ENCODE data around the gene GRIN1.

Gene GRIN1

GRCh38 chr9:137136261-137136880 lies 2.6 kb upstream of the GRIN1 start:
- Histone ChIP-seq H3K36me3 (ENCODE audit: insufficient read depth, low read length) (no peaks in the 10 kb centered on the region), H3K9me3 (ENCODE audit: insufficient read depth, low read depth, low read length) (no peaks in the 10 kb centered on the region), H3K4me2 (ENCODE audit: low read depth, low read length, poor library complexity, severe bottlenecking) (no peak overlapping the region), H3K27me3 (ENCODE audit: insufficient read depth, low read length, poor library complexity, severe bottlenecking) (no peaks in the 10 kb centered on the region), H3K4me3 (ENCODE audit: low read length, poor library complexity, severe bottlenecking) (no peak overlapping the region), H3K9me2 (replicated peaks; ENCODE audit: low read depth, low read length) (no peaks in the 10 kb centered on the region), H2AFZ (ENCODE audit: low read length) (no peak overlapping the region), H3K4me1 (ENCODE audit: insufficient read depth, low read length, poor library complexity, severe bottlenecking) (no peaks in the 10 kb centered on the region), H3F3A (ENCODE audit: low read depth) (no peaks in the 10 kb centered on the region), H4K20me1 (ENCODE audit: insufficient read depth, low read length, poor library complexity, severe bottlenecking) (no peaks in the 10 kb centered on the region), H3K79me2 (ENCODE audit: insufficient read depth, low read length) (no peaks in the 10 kb centered on the region), H3K9ac (ENCODE audit: low read depth, low read length, poor library complexity, severe bottlenecking) (no peak overlapping the region)
- TF ChIP-seq EZH2phosphoT487 (IDR thresholded peaks at IDR 0.05; ENCODE audit: borderline replicate concordance) (no peak), CTCF (conservative IDR thresholded peaks at IDR 0.05; ENCODE audit: low read length) (no peak)

GRCh38 chr9:137136881-137137607 lies 1.9 kb upstream of the GRIN1 start:
- H3K9me2 ChIP-seq (replicated peaks; ENCODE audit: low read depth, low read length), result no peaks in the 10 kb centered on the region

GRCh38 chr9:137138058-137138721 lies 764 bp upstream of the GRIN1 start:
- no peak overlapping the region for H3K4me2 ChIP-seq (ENCODE audit: low read depth, low read length, poor library complexity, severe bottlenecking)
- H3F3A ChIP-seq (ENCODE audit: low read depth), result no peaks in the 10 kb centered on the region
- no peaks in the 10 kb centered on the region for H3K27me3 ChIP-seq (ENCODE audit: insufficient read depth, low read length, poor library complexity, severe bottlenecking)
- no peaks in the 10 kb centered on the region for H3K36me3 ChIP-seq (ENCODE audit: insufficient read depth, low read length)
- H3K9ac ChIP-seq (ENCODE audit: low read depth, low read length, poor library complexity, severe bottlenecking), result no peak overlapping the region
- H2AFZ ChIP-seq (ENCODE audit: low read length), result no peak overlapping the region
- H3K9me2 ChIP-seq (replicated peaks; ENCODE audit: low read depth, low read length), result no peaks in the 10 kb centered on the region
- H4K20me1 ChIP-seq (ENCODE audit: insufficient read depth, low read length, poor library complexity, severe bottlenecking), result no peaks in the 10 kb centered on the region
- H3K4me1 ChIP-seq (ENCODE audit: insufficient read depth, low read length, poor library complexity, severe bottlenecking), result no peaks in the 10 kb centered on the region
- TF ChIP-seq EZH2phosphoT487 (IDR thresholded peaks at IDR 0.05; ENCODE audit: borderline replicate concordance), result no peak
- no peak for TF ChIP-seq CTCF (conservative IDR thresholded peaks at IDR 0.05; ENCODE audit: low read length)
- no peaks in the 10 kb centered on the region for H3K9me3 ChIP-seq (ENCODE audit: insufficient read depth, low read depth, low read length)
- no peaks in the 10 kb centered on the region for H3K79me2 ChIP-seq (ENCODE audit: insufficient read depth, low read length)
- H3K4me3 ChIP-seq (ENCODE audit: low read length, poor library complexity, severe bottlenecking), result no peak overlapping the region

More at GRCh38 chr9:137136881-137137607, 1.9 kb upstream of the GRIN1 start:
- Histone ChIP-seq H4K20me1 (ENCODE audit: insufficient read depth, low read length, poor library complexity, severe bottlenecking) (no peaks in the 10 kb centered on the region), H3K4me2 (ENCODE audit: low read depth, low read length, poor library complexity, severe bottlenecking) (no peak overlapping the region), H3K4me1 (ENCODE audit: insufficient read depth, low read length, poor library complexity, severe bottlenecking) (no peaks in the 10 kb centered on the region), H2AFZ (ENCODE audit: low read length) (no peak overlapping the region), H3K79me2 (ENCODE audit: insufficient read depth, low read length) (no peaks in the 10 kb centered on the region), H3K9me3 (ENCODE audit: insufficient read depth, low read depth, low read length) (no peaks in the 10 kb centered on the region), H3K36me3 (ENCODE audit: insufficient read depth, low read length) (no peaks in the 10 kb centered on the region), H3F3A (ENCODE audit: low read depth) (no peaks in the 10 kb centered on the region), H3K4me3 (ENCODE audit: low read length, poor library complexity, severe bottlenecking) (no peak overlapping the region), H3K9ac (ENCODE audit: low read depth, low read length, poor library complexity, severe bottlenecking) (no peak overlapping the region), H3K27me3 (ENCODE audit: insufficient read depth, low read length, poor library complexity, severe bottlenecking) (no peaks in the 10 kb centered on the region)
- TF ChIP-seq EZH2phosphoT487 (IDR thresholded peaks at IDR 0.05; ENCODE audit: borderline replicate concordance), result no peak
- no peak for TF ChIP-seq CTCF (conservative IDR thresholded peaks at IDR 0.05; ENCODE audit: low read length)
